ENCODE data around the gene VPS72.

DNA sequence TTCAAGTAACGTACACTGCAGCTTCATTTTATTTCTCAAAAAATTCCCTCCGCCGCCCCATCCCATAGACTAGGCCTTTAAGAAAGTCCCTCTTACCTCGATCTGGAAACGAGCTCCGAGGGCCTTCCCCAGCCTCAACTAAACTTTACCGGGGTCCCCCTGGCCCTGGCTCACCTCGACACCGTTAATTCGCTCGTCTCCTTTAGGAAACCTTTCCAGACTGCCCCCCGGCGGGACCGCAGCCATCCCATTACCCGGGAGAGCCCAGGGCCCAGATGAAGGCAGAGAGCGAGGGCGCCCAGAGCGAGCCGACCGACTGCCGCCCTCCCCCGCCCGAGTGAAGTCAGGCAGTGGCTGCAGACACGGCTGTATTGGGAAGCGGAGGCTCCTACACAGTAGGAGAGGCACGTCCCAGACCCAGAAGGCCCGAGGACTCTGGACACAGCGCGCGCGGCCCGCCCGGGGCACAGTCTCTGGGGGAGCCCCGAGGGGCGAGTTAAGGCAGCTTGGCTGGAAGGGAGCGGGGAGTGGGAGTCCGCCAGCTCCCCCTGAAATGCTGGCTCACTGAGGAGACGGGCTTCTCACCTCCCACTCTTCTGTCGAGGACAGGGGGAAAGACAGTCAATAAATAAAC is 58.2 kb downstream of the VPS72 start:
- no peak for TF ChIP-seq POLR2A (IDR thresholded peaks at IDR 0.05)
- TF ChIP-seq, protein P1, sequence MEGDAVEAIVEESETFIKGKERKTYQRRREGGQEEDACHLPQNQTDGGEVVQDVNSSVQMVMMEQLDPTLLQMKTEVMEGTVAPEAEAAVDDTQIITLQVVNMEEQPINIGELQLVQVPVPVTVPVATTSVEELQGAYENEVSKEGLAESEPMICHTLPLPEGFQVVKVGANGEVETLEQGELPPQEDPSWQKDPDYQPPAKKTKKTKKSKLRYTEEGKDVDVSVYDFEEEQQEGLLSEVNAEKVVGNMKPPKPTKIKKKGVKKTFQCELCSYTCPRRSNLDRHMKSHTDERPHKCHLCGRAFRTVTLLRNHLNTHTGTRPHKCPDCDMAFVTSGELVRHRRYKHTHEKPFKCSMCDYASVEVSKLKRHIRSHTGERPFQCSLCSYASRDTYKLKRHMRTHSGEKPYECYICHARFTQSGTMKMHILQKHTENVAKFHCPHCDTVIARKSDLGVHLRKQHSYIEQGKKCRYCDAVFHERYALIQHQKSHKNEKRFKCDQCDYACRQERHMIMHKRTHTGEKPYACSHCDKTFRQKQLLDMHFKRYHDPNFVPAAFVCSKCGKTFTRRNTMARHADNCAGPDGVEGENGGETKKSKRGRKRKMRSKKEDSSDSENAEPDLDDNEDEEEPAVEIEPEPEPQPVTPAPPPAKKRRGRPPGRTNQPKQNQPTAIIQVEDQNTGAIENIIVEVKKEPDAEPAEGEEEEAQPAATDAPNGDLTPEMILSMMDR (IDR thresholded peaks at IDR 0.05) = no peak

Data from heart left ventricle (tissue), 13 donors.